ENCODE results near the gene PDE4A. TPM values are rescaled to one million over a fixed set of nuclear protein-coding genes. Genes with fewer than 3 reads are reported as not detected.

Gene PDE4A
- total and polyA plus RNA-seq, 12 donors = 0.28 to 20.4 (median 11.2) TPM

GRCh38 chr19:10392120-10392519 lies 28.2 kb upstream of the PDE4A start:
- TF ChIP-seq CTCF (IDR thresholded peaks at IDR 0.05) (no peak), POLR2A (IDR thresholded peaks at IDR 0.05) (no peak)
- Histone ChIP-seq H3K4me1 (replicated peaks in 1 of 2) (peaks cover 0 to 3% of the 10 kb centered on the region in 2 donors), H3K4me3 (no peak overlapping the region), H3K27me3 (no peaks in the 10 kb centered on the region), H3K36me3 (replicated peaks in 1 of 2) (peaks cover 0 to 52% of the 10 kb centered on the region in 2 donors), H3K9me3 (replicated peaks in 1 of 3) (no peaks in the 10 kb centered on the region), H3K27ac (no peak overlapping the region)
- DNase-seq = no peak
- 86 to 94% (median 91%) methylated on average over 6 of the region's 6 CpGs for WGBS, 4 donors
- intact Hi-C loops (cut with DNase I) = loop anchor here in 1 of 2 donors (5.0 kb wide), 1 partner anchor 55 kb away; the partner anchor contains the start of gene ICAM3

- intact Hi-C loops (cut with DNase I) = loop anchor here in 1 of 2 donors (5.0 kb wide), 1 partner anchor 56 kb away; the partner anchor contains the start of gene ICAM3
These were observed 27.2 kb upstream of the PDE4A start for GRCh38 chr19:10393137-10393536.

GRCh38 chr19:10395003-10395402 lies 25.3 kb upstream of the PDE4A start:
- intact Hi-C loops (cut with DNase I) = no loop called here
- TF ChIP-seq POLR2A (IDR thresholded peaks at IDR 0.05) = no peak
- no peak for TF ChIP-seq CTCF (IDR thresholded peaks at IDR 0.05)
- H3K27ac ChIP-seq = no peak overlapping the region
- H3K36me3 ChIP-seq (replicated peaks in 1 of 2) = peaks cover 0 to 52% of the 10 kb centered on the region in 2 donors
- no peaks in the 10 kb centered on the region for H3K9me3 ChIP-seq (replicated peaks in 1 of 3)
- H3K27me3 ChIP-seq = no peaks in the 10 kb centered on the region
- no peak overlapping the region for H3K4me3 ChIP-seq
- no peaks in the 10 kb centered on the region for H3K4me1 ChIP-seq (replicated peaks in 1 of 2)
- WGBS, 4 donors = 90 to 96% (median 91%) methylated on average over 12 of the region's 12 CpGs
- no peak for DNase-seq

More at GRCh38 chr19:10393137-10393536, 27.2 kb upstream of the PDE4A start:
- 83 to 96% (median 95%) methylated on average over 7 to 24 of the region's 24 CpGs for WGBS, 4 donors
- Histone ChIP-seq H3K9me3 (replicated peaks in 1 of 3) (no peaks in the 10 kb centered on the region), H3K4me3 (no peak overlapping the region), H3K36me3 (replicated peaks in 1 of 2) (peaks cover 0 to 52% of the 10 kb centered on the region in 2 donors), H3K27ac (no peak overlapping the region), H3K27me3 (no peaks in the 10 kb centered on the region), H3K4me1 (replicated peaks in 1 of 2) (peaks cover 0 to 3% of the 10 kb centered on the region in 2 donors)
- no peak for DNase-seq
- TF ChIP-seq POLR2A (IDR thresholded peaks at IDR 0.05) (no peak), CTCF (IDR thresholded peaks at IDR 0.05) (no peak)

GRCh38 chr19:10395436-10395835 lies 24.9 kb upstream of the PDE4A start:
- no peak for TF ChIP-seq CTCF (IDR thresholded peaks at IDR 0.05)
- TF ChIP-seq POLR2A (IDR thresholded peaks at IDR 0.05) = no peak
- Histone ChIP-seq H3K27me3 (no peaks in the 10 kb centered on the region), H3K27ac (no peak overlapping the region), H3K36me3 (replicated peaks in 1 of 2) (peaks cover 0 to 52% of the 10 kb centered on the region in 2 donors), H3K4me1 (replicated peaks in 1 of 2) (no peaks in the 10 kb centered on the region), H3K9me3 (replicated peaks in 1 of 3) (no peaks in the 10 kb centered on the region), H3K4me3 (no peak overlapping the region)
- no peak for DNase-seq
- intact Hi-C loops (cut with DNase I) = no loop called here
- WGBS, 4 donors = 92 to 96% (median 95%) methylated on average over 10 to 26 of the region's 26 CpGs

All from adrenal gland (tissue), 12 donors.